Hepatocyte (in vitro differentiated cells): Measurements from ENCODE around the gene DZIP1L. TPM values are rescaled to one million over a fixed set of nuclear protein-coding genes. Genes with fewer than 3 reads are reported as not detected.

ENCODE experiments used
- DNase-seq: peaks from one replicate; pipeline ENCODE4 v3.0.0-alpha.2; 2016; ENCODE audit warnings: low spot score
- H2AFZ ChIP-seq: fragments of 200-600 bp; sonication (generic); 2 replicates; pipeline ENCODE4 v1.6.0; 2016; ENCODE audit warnings: antibody characterized with exemption, mild to moderate bottlenecking
- H3K27ac ChIP-seq: fragments of 200-600 bp; sonication (generic); 2 replicates; pipeline ENCODE4 v1.5.1; 2016; ENCODE audit warnings: mild to moderate bottlenecking
- H3K27me3 ChIP-seq: fragments of 200-600 bp; sonication (generic); 2 replicates; pipeline ENCODE4 v1.6.1; 2016
- H3K36me3 ChIP-seq: fragments of 200-600 bp; sonication (generic); replicated peaks from 2 replicates; pipeline ENCODE4 v1.5.1; 2016; ENCODE audit warnings: low read depth; ENCODE audit not compliant: insufficient read depth
- H3K4me1 ChIP-seq: fragments of 200-600 bp; sonication (generic); 2 replicates; pipeline ENCODE4 v1.5.1; 2016; ENCODE audit warnings: mild to moderate bottlenecking, moderate library complexity; ENCODE audit not compliant: insufficient read depth
- H3K4me2 ChIP-seq: fragments of 200-600 bp; sonication (generic); 2 replicates; pipeline ENCODE4 v1.6.0; 2016
- H3K4me3 ChIP-seq: fragments of 200-600 bp; sonication (generic); 2 replicates; pipeline ENCODE4 v1.5.1; 2016; ENCODE audit warnings: mild to moderate bottlenecking
- H3K79me2 ChIP-seq: fragments of 200-600 bp; sonication (generic); 2 replicates; pipeline ENCODE4 v1.6.0; 2017; ENCODE audit warnings: mild to moderate bottlenecking
- H3K9me2 ChIP-seq: fragments of 200-600 bp; sonication (generic); replicated peaks from 2 replicates; pipeline ENCODE4 v1.6.0; 2017; ENCODE audit warnings: mild to moderate bottlenecking; ENCODE audit not compliant: insufficient read depth
- H3K9me3 ChIP-seq: fragments of 200-600 bp; sonication (generic); 2 replicates; pipeline ENCODE4 v1.5.1; 2016; ENCODE audit warnings: low read depth, mild to moderate bottlenecking
- H4K20me1 ChIP-seq: fragments of 200-600 bp; sonication (generic); 2 replicates; pipeline ENCODE4 v1.6.0; 2016; ENCODE audit warnings: mild to moderate bottlenecking; ENCODE audit not compliant: insufficient read depth, poor library complexity, severe bottlenecking
- CTCF ChIP-seq: fragments of 200-600 bp; sonication (generic); IDR thresholded peaks from 2 replicates; pipeline ENCODE4 v1.5.1; 2016; ENCODE audit warnings: antibody characterized with exemption, mild to moderate bottlenecking; ENCODE audit not compliant: poor library complexity
- EZH2 ChIP-seq: fragments of 200-600 bp; sonication (generic); IDR thresholded peaks from 2 replicates; pipeline ENCODE4 v1.6.1; 2016; ENCODE audit warnings: antibody characterized with exemption, mild to moderate bottlenecking, borderline replicate concordance
- EZH2phosphoT487 ChIP-seq: fragments of 200-600 bp; sonication (generic); IDR thresholded peaks from one replicate; pipeline ENCODE4 v1.6.1; 2018; ENCODE audit warnings: antibody characterized with exemption, mild to moderate bottlenecking, low read depth, moderate library complexity; ENCODE audit not compliant: unreplicated experiment, severe bottlenecking
- WGBS: methylation state at CpG from one replicate; pipeline ENCODE4 v1.1.6; 2016; ENCODE audit warnings: low lambda C conversion rate; ENCODE audit errors: missing lambda C conversion rate; 5-methylcytosine and 5-hydroxymethylcytosine counted together
- polyA plus RNA-seq: library from polyadenylated mRNA; unstranded; fragments of >200 nt; fragmentation: Nextera tagmentation; extraction: Ambion mirVana; gene quantifications from 2 replicates; pipeline ENCODE4 v1.2.1, GENCODE V29; 2016
- total RNA-seq: library from RNA; depleted of rRNA; stranded (reverse); fragments of >200 nt; gene quantifications from 2 replicates; pipeline ENCODE4 v1.2.3, GENCODE V29; 2014

DZIP1L gene
- total and polyA plus RNA-seq, 2 experiments from 2014 or later, result 4.0 to 7.5 TPM

GRCh38 chr3:138114431-138114918 lies 933 bp downstream of the DZIP1L start:
- peaks cover 34% of the 10 kb centered on the region for H3K79me2 ChIP-seq
- DNase-seq, result peak; percentile 18

GRCh38 chr3:138113326-138113725 lies 2.1 kb downstream of the DZIP1L start:
- Histone ChIP-seq H3K9me3 (no peaks in the 10 kb centered on the region), H3K4me2 (peak overlapping the region; percentile 86), H3K27ac (no peak overlapping the region), H3K4me3 (no peak overlapping the region), H4K20me1 (no peaks in the 10 kb centered on the region), H3K9me2 (no peaks in the 10 kb centered on the region), H3K79me2 (peaks cover 34% of the 10 kb centered on the region), H3K27me3 (no peaks in the 10 kb centered on the region), H3K36me3 (no peaks in the 10 kb centered on the region), H3K4me1 (peaks cover 10% of the 10 kb centered on the region), H2AFZ (no peak overlapping the region)
- WGBS, result 86% methylated on average over 1 of the region's 1 CpG
- no peak for TF ChIP-seq EZH2
- TF ChIP-seq EZH2phosphoT487, result no peak
- no peak for TF ChIP-seq CTCF
- peak; percentile 10 for DNase-seq

More at GRCh38 chr3:138114431-138114918, 933 bp downstream of the DZIP1L start:
- H3K36me3 ChIP-seq, result no peaks in the 10 kb centered on the region
- H3K27ac ChIP-seq, result peak overlapping the region; percentile 91
- H3K4me3 ChIP-seq, result peak overlapping the region; percentile 62
- H3K4me1 ChIP-seq, result peaks cover 10% of the 10 kb centered on the region
- peak overlapping the region; percentile 90 for H2AFZ ChIP-seq
- no peaks in the 10 kb centered on the region for H4K20me1 ChIP-seq
- WGBS, result 7% methylated on average over 9 of the region's 9 CpGs
- TF ChIP-seq EZH2phosphoT487, result no peak
- no peak for TF ChIP-seq CTCF
- no peak for TF ChIP-seq EZH2
- H3K4me2 ChIP-seq, result peak overlapping the region; percentile 86
- H3K27me3 ChIP-seq, result no peaks in the 10 kb centered on the region
- no peaks in the 10 kb centered on the region for H3K9me3 ChIP-seq
- H3K9me2 ChIP-seq, result no peaks in the 10 kb centered on the region

GRCh38 chr3:138112362-138112761 lies 3.0 kb downstream of the DZIP1L start:
- Histone ChIP-seq H3K4me2 (no peak overlapping the region), H3K27me3 (no peaks in the 10 kb centered on the region), H3K36me3 (no peaks in the 10 kb centered on the region), H3K9me3 (no peaks in the 10 kb centered on the region), H2AFZ (no peak overlapping the region), H3K4me3 (no peak overlapping the region), H3K4me1 (peaks cover 10% of the 10 kb centered on the region), H3K9me2 (no peaks in the 10 kb centered on the region), H4K20me1 (no peaks in the 10 kb centered on the region), H3K27ac (no peak overlapping the region), H3K79me2 (peaks cover 34% of the 10 kb centered on the region)
- 83% methylated on average over 8 of the region's 8 CpGs for WGBS
- no peak for DNase-seq
- TF ChIP-seq EZH2 (no peak), CTCF (no peak), EZH2phosphoT487 (no peak)
